K562 (cell line): Measurements from ENCODE around the gene TBXAS1. TPM values are rescaled to one million over a fixed set of nuclear protein-coding genes. Genes with fewer than 3 reads are reported as not detected.

Experiments
- CAMTA2 ChIP-seq: fragments of 250-450 bp; sonication (Bioruptor Pico); conservative IDR thresholded peaks from 2 replicates; pipeline ENCODE4 v1.5.1; 2022
- CBX1 ChIP-seq: sonication (generic); IDR thresholded peaks from 2 replicates; pipeline ENCODE4 v1.6.1; 2016; ENCODE audit warnings: antibody characterized with exemption, low read depth, mild to moderate bottlenecking
- CREBBP ChIP-seq: IDR thresholded peaks from one replicate; pipeline ENCODE4 v1.6.1; 2012; ENCODE audit warnings: low read depth, mild to moderate bottlenecking, control low read depth, inconsistent platforms, low read length
- EHMT2 ChIP-seq: fragments of 450-650 bp; IDR thresholded peaks from 2 replicates; pipeline ENCODE4 v1.6.1; 2018; ENCODE audit warnings: antibody characterized with exemption
- EP300 ChIP-seq: IDR thresholded peaks from 2 replicates; pipeline ENCODE4 v1.6.1; 2012; ENCODE audit warnings: low read length, improper control_type of control experiment
- ETS1 ChIP-seq: conservative IDR thresholded peaks from 2 replicates; pipeline ENCODE4 v1.6.1; 2011; ENCODE audit warnings: low read depth, mild to moderate bottlenecking, low read length; ENCODE audit not compliant: control insufficient read depth
- GTF2F1 ChIP-seq: IDR thresholded peaks from 2 replicates; pipeline ENCODE4 v1.6.1; 2011; ENCODE audit warnings: low read depth, low read length, improper control_type of control experiment
- KDM4B ChIP-seq, 2 experiments: fragments of 450-650 bp in 1 of 2; sonication (generic) in 1 of 2; IDR thresholded peaks; 2 replicates each; pipeline ENCODE4 v1.6.1; 2016 to 2017; ENCODE audit warnings: borderline replicate concordance in 2 of 2, antibody characterized with exemption in 1 of 2, low read depth in 1 of 2, mild to moderate bottlenecking in 1 of 2
- KLF6 ChIP-seq: fragments of 250-450 bp; sonication (Bioruptor Pico); IDR thresholded peaks from 2 replicates; pipeline ENCODE4 v1.4.0; 2020; ENCODE audit warnings: mild to moderate bottlenecking, moderate library complexity, borderline replicate concordance
- MCM2 ChIP-seq: fragments of 450-650 bp; IDR thresholded peaks from 2 replicates; pipeline ENCODE4 v1.6.1; 2017; ENCODE audit warnings: low read depth, mild to moderate bottlenecking
- NCOA6 ChIP-seq: fragments of 450-650 bp; IDR thresholded peaks from 2 replicates; pipeline ENCODE4 v1.6.1; 2017; ENCODE audit warnings: mild to moderate bottlenecking
- PBX2 ChIP-seq, 2 experiments: IDR thresholded peaks in 1 of 2; conservative IDR thresholded peaks in 1 of 2; 2 replicates each; pipeline ENCODE4 v1.6.1; 2016; ENCODE audit warnings: low read depth in 2 of 2, mild to moderate bottlenecking in 1 of 2, missing compliant biosample characterization in 1 of 2, missing genetic modification characterization in 1 of 2, moderate library complexity in 1 of 2
- RNF2 ChIP-seq: sonication (generic); IDR thresholded peaks from 2 replicates; pipeline ENCODE4 v1.6.1; 2016
- SMAD4 ChIP-seq: fragments of 250-450 bp; sonication (Bioruptor Pico); conservative IDR thresholded peaks from 2 replicates; pipeline ENCODE4 v1.8.0; 2021; ENCODE audit warnings: inconsistent platforms, mild to moderate bottlenecking, moderate library complexity
- SNIP1 ChIP-seq: fragments of 450-650 bp; IDR thresholded peaks from 2 replicates; pipeline ENCODE4 v1.7.1; 2017; ENCODE audit warnings: low read depth, mild to moderate bottlenecking
- SRSF7 ChIP-seq: fragments of 200-400 bp; formaldehyde crosslinking; optimal IDR thresholded peaks from 2 replicates; pipeline ENCODE3; 2017; ENCODE audit warnings: mild to moderate bottlenecking, low read depth, low read length
- TEAD1 ChIP-seq, 2 experiments: fragments of 450-650 bp in 1 of 2; sonication (generic) in 1 of 2; formaldehyde crosslinking; IDR thresholded peaks; 2 replicates each; pipeline versions ENCODE4 v1.4.0 to v1.8.0; 2020 to 2022; ENCODE audit warnings: mild to moderate bottlenecking in 2 of 2, missing genetic modification reagents in 1 of 2
- USF2 ChIP-seq: sonication (generic); formaldehyde crosslinking; IDR thresholded peaks from 2 replicates; pipeline ENCODE4 v1.5.0; 2020; ENCODE audit warnings: missing genetic modification reagents
- ZBTB7A ChIP-seq: IDR thresholded peaks from 2 replicates; pipeline ENCODE4 v1.6.1; 2011; ENCODE audit warnings: low read depth, mild to moderate bottlenecking, low read length, moderate library complexity, borderline replicate concordance; ENCODE audit not compliant: control insufficient read depth
- ZC3H11A ChIP-seq: IDR thresholded peaks from 2 replicates; pipeline ENCODE4 v1.6.1; 2012; ENCODE audit warnings: low read depth, low read length, improper control_type of control experiment
- ZEB2 ChIP-seq: fragments of 450-650 bp; IDR thresholded peaks from 2 replicates; pipeline ENCODE4 v1.6.1; 2016
- ZNF239 ChIP-seq: fragments of 250-450 bp; sonication (Bioruptor Pico); IDR thresholded peaks from 2 replicates; pipeline ENCODE4 v1.4.0; 2020; ENCODE audit warnings: mild to moderate bottlenecking
- ZNF395 ChIP-seq: fragments of 200-800 bp; sonication (Bioruptor generic); IDR thresholded peaks from 2 replicates; pipeline ENCODE4 v1.6.1; 2017; ENCODE audit warnings: missing genetic modification characterization, missing compliant biosample characterization
- ZNF408 ChIP-seq: fragments of 250-450 bp; sonication (Bioruptor Pico); IDR thresholded peaks from 2 replicates; pipeline ENCODE4 v1.4.0; 2020; ENCODE audit warnings: low read depth, mild to moderate bottlenecking, moderate library complexity
- ZNF436 ChIP-seq: fragments of 250-450, 450-650 bp; sonication (Bioruptor Pico); formaldehyde crosslinking; IDR thresholded peaks from 2 replicates; pipeline ENCODE4 v1.7.0; 2020; ENCODE audit warnings: mild to moderate bottlenecking
- polyA plus RNA-seq, 8 experiments: library from polyadenylated mRNA; depleted of rRNA in 4 of 8; stranded (reverse) in 5 of 8; unstranded in 3 of 8; fragments of >200 nt; fragmentation: Nextera tagmentation in 2 of 8; fragmentation: Illumina TruSeq in 1 of 8; extraction: Ambion mirVana in 2 of 8; extraction: Trizol in 1 of 8; gene quantifications; 2 replicates each; pipeline versions ENCODE4 v1.2.1 to v1.2.3, GENCODE V29; 2011 to 2014; ENCODE audit warnings: inconsistent platforms in 1 of 8, missing spikeins in 1 of 8
- total RNA-seq, 7 experiments: library from RNA; depleted of rRNA in 6 of 7; stranded (reverse); fragments of >200 nt in 6 of 7; fragmentation: Illumina TruSeq in 2 of 7; extraction: Trizol in 2 of 7; gene quantifications; 2 replicates each; pipeline versions ENCODE4 v1.2.1 to v1.2.3, GENCODE V29; 2011 to 2021; ENCODE audit warnings: low replicate concordance in 1 of 7

Gene TBXAS1
- total and polyA plus RNA-seq, 9 of the 15 experiments (the other 6 are each of a cell fraction or from before 2014, with no cell fraction given), result 1.1 to 8.3 (median 1.9) TPM

- TF ChIP-seq NCOA6 (no peak), CAMTA2 (CRISPR knock-in tag) (no peak), RNF2 (no peak), KLF6 (CRISPR knock-in tag) (no peak), ZNF436 (CRISPR knock-in tag) (no peak), ZNF408 (no peak), ZEB2 (no peak), EHMT2 (no peak), GTF2F1 (no peak), KDM4B (IDR thresholded peaks at IDR 0.05; ENCODE audit: borderline replicate concordance in 2 of 2, low read depth in 1 of 2) (no peak), SMAD4 (CRISPR knock-in tag) (no peak), ZC3H11A (no peak), USF2 (no peak), CREBBP (no peak), PBX2 (CRISPR knock-in tag; IDR thresholded peaks at IDR 0.05; ENCODE audit: low read depth) (no peak), PBX2 (tag; conservative IDR thresholded peaks at IDR 0.05; ENCODE audit: low read depth) (no peak), MCM2 (no peak), ZNF395 (CRISPR knock-in tag) (no peak; the same call in 1 of the 2 replicates), SRSF7 (no peak), CBX1 (0 out of 2 replicates have a peak, but pooled peaks have one; percentile 5), ETS1 (no peak), ZBTB7A (no peak), EP300 (no peak), ZNF239 (CRISPR knock-in tag) (no peak), TEAD1 (CRISPR knock-in tag; IDR thresholded peaks at IDR 0.05) (peak in 1 of 2 experiments; percentile 1; a peak in 1 of 4 replicates), SNIP1 (no peak)
These were observed 86.3 kb downstream of the TBXAS1 start (continued) for GRCh38 chr7:139915268-139915863.
